NT2/D1 (cell line): Measurements from ENCODE around the gene CASP1.

Experiments used
- YY1 ChIP-seq: IDR thresholded peaks from 2 replicates; pipeline ENCODE4 v1.6.1; 2011; ENCODE audit not compliant: insufficient read length, insufficient read depth
- ZNF274 ChIP-seq: IDR thresholded peaks from 2 replicates; pipeline ENCODE4 v1.6.1; 2011; ENCODE audit warnings: mild to moderate bottlenecking, low read depth, low read length

GRCh38 chr11:105033781-105034180, 1.2 kb downstream of the CASP1 start:
- TF ChIP-seq ZNF274 (no peak), YY1 (no peak)
